ENCODE measurements around the gene IDUA. TPM values are rescaled to one million over a fixed set of nuclear protein-coding genes. Genes with fewer than 3 reads are reported as not detected.

IDUA gene
- total RNA-seq, 3 donors from 2014 or later, result 29.7 to 45.7 (median 33.4) TPM

- intact Hi-C loops (cut with DNase I, micrococcal nuclease), result no loop called here
- Histone ChIP-seq H3K36me3 (ENCODE audit: low read depth) (no peaks in the 10 kb centered on the region), H3K4me1 (ENCODE audit: low read depth) (peaks cover 13% of the 10 kb centered on the region), H3K4me3 (no peak overlapping the region), H3K9me3 (no peaks in the 10 kb centered on the region)
- TF ChIP-seq CTCF (IDR thresholded peaks at IDR 0.05), result no peak
- ATAC-seq, result no peak
- no peak for DNase-seq
Measured at GRCh38 chr4:965048-965765, 21.6 kb upstream of the IDUA start.

GRCh38 chr4:965766-966134 is 21.1 kb upstream of the IDUA start:
- Histone ChIP-seq H3K36me3 (ENCODE audit: low read depth) (no peaks in the 10 kb centered on the region), H3K4me3 (no peak overlapping the region), H3K4me1 (ENCODE audit: low read depth) (peaks cover 17% of the 10 kb centered on the region), H3K9me3 (no peaks in the 10 kb centered on the region)
- DNase-seq (no peak), ATAC-seq (no peak)
- intact Hi-C loops (cut with DNase I, micrococcal nuclease), result no loop called here
- no peak for TF ChIP-seq CTCF (IDR thresholded peaks at IDR 0.05)

- ATAC-seq (no peak), DNase-seq (peak in 1 of 3 donors; percentile 32)
- intact Hi-C loops (cut with DNase I, micrococcal nuclease), result no loop called here
- H3K36me3 ChIP-seq (ENCODE audit: low read depth), result no peaks in the 10 kb centered on the region
- H3K4me3 ChIP-seq, result no peak overlapping the region
- peaks cover 23% of the 10 kb centered on the region for H3K4me1 ChIP-seq (ENCODE audit: low read depth)
- no peak for TF ChIP-seq CTCF (IDR thresholded peaks at IDR 0.05)
- H3K9me3 ChIP-seq, result no peaks in the 10 kb centered on the region
Measured at GRCh38 chr4:966266-967112, 20.4 kb upstream of the IDUA start.

GRCh38 chr4:967113-968104 is 19.4 kb upstream of the IDUA start:
- H3K36me3 ChIP-seq (ENCODE audit: low read depth), result no peaks in the 10 kb centered on the region
- no peak for ATAC-seq

More at GRCh38 chr4:967113-968104, 19.4 kb upstream of the IDUA start:
- TF ChIP-seq CTCF (IDR thresholded peaks at IDR 0.05), result no peak
- Histone ChIP-seq H3K4me1 (ENCODE audit: low read depth) (peaks cover 32% of the 10 kb centered on the region), H3K9me3 (no peaks in the 10 kb centered on the region), H3K4me3 (no peak overlapping the region)
- intact Hi-C loops (cut with DNase I, micrococcal nuclease), result no loop called here
- no peak for DNase-seq
